Endothelial cell of umbilical vein (primary cell): ENCODE results near the gene SLC5A8. TPM values are rescaled to one million over a fixed set of nuclear protein-coding genes. Genes with fewer than 3 reads are reported as not detected.

ENCODE experiments used
- BruUV-seq: library from RNA; stranded (reverse); fragments of 400-500 nt; replicated peaks from 2 replicates; lab custom pipeline; 2021; lab: Mats Ljungman, UMichigan
- CTCF ChIA-PET: fragments of 300-600, 350-600 bp; sonication (Branson Sonifier 250); formaldehyde crosslinking; loops from one replicate; lab custom pipeline; 2021; ENCODE audit warnings: antibody characterized with exemption, inconsistent platforms; lab: Charles Lee
- POLR2A ChIA-PET: fragments of 300-600, 350-600 bp; sonication (Branson Sonifier 250); formaldehyde crosslinking; loops from one replicate; lab custom pipeline; 2021; ENCODE audit warnings: antibody characterized with exemption, inconsistent platforms; lab: Charles Lee
- DNase-seq: peaks from one replicate; pipeline ENCODE4 v3.0.0-alpha.2; 2011; ENCODE audit warnings: low read depth, low spot score
- FAIRE-seq: peaks from 2 replicates; lab custom pipeline; 2011; peaks lifted over from hg19 to GRCh38; lab: Jason Lieb, UNC
- H2AFZ ChIP-seq: 2 replicates; pipeline ENCODE4 v1.6.0; 2012; ENCODE audit warnings: low read depth, low read length, control low read depth, inconsistent platforms
- H3K27ac ChIP-seq: 2 replicates; pipeline ENCODE4 v1.5.1; 2011; ENCODE audit warnings: low read depth, mild to moderate bottlenecking, control low read depth, low read length, moderate library complexity; ENCODE audit not compliant: insufficient read depth
- H3K27me3 ChIP-seq, 2 experiments: 2 replicates each; pipeline versions ENCODE4 v1.6.0 to v1.6.1; 2011; ENCODE audit warnings: low read length in 2 of 2, mixed read lengths in 1 of 2; ENCODE audit not compliant: control insufficient read depth in 2 of 2, insufficient read depth in 2 of 2
- H3K36me3 ChIP-seq, 2 experiments: 2 replicates in 1 of 2; 3 replicates in 1 of 2; pipeline ENCODE4 v1.5.1; 2011; ENCODE audit warnings: low read length in 2 of 2, mild to moderate bottlenecking in 1 of 2, moderate library complexity in 1 of 2; ENCODE audit not compliant: control insufficient read depth in 2 of 2, insufficient read depth in 2 of 2; ENCODE audit errors: extremely low read depth in 1 of 2
- H3K4me1 ChIP-seq: 3 replicates; pipeline ENCODE4 v1.5.1; 2011; ENCODE audit warnings: mild to moderate bottlenecking, low read length; ENCODE audit not compliant: control insufficient read depth, insufficient read depth; ENCODE audit errors: extremely low read depth
- H3K4me2 ChIP-seq: 2 replicates; pipeline ENCODE4 v1.6.1; 2011; ENCODE audit warnings: low read length, control low read depth, mixed read lengths; ENCODE audit not compliant: insufficient read depth
- H3K4me3 ChIP-seq, 3 experiments: fragments of 200-600 bp in 1 of 3; sonication (generic), shearing (Covaris generic) in 1 of 3; replicated peaks in 1 of 3; 2 replicates each; pipeline ENCODE4 v1.5.1; 2011 to 2016; ENCODE audit warnings: control low read depth in 3 of 3, low read length in 3 of 3, mild to moderate bottlenecking in 2 of 3, inconsistent platforms in 1 of 3, low read depth in 1 of 3, moderate library complexity in 1 of 3; ENCODE audit not compliant: insufficient read depth in 1 of 3
- H3K79me2 ChIP-seq: 2 replicates; pipeline ENCODE4 v1.6.0; 2012; ENCODE audit warnings: low read length, inconsistent platforms; ENCODE audit not compliant: control insufficient read depth, insufficient read depth
- H3K9ac ChIP-seq: replicated peaks from 2 replicates; pipeline ENCODE3; 2011; ENCODE audit warnings: low read length, control low read depth; ENCODE audit not compliant: insufficient read depth; ENCODE audit errors: extremely low read depth
- H3K9me1 ChIP-seq: replicated peaks from 3 replicates; pipeline ENCODE4 v1.6.0; 2011; ENCODE audit warnings: mild to moderate bottlenecking, low read length; ENCODE audit not compliant: control insufficient read depth, insufficient read depth; ENCODE audit errors: extremely low read depth
- H3K9me3 ChIP-seq: replicated peaks from 2 replicates; pipeline ENCODE4 v1.5.1; 2012; ENCODE audit warnings: low read length, inconsistent platforms; ENCODE audit not compliant: control insufficient read depth, insufficient read depth
- H4K20me1 ChIP-seq: replicated peaks from 2 replicates; pipeline ENCODE3; 2011; ENCODE audit warnings: mild to moderate bottlenecking, low read length; ENCODE audit not compliant: control insufficient read depth, insufficient read depth; ENCODE audit errors: extremely low read depth
- EZH2 ChIP-seq: IDR thresholded peaks from 2 replicates; pipeline ENCODE4 v1.6.1; 2012; ENCODE audit warnings: borderline replicate concordance, low read depth, mild to moderate bottlenecking, moderate library complexity, low read length, inconsistent platforms; ENCODE audit not compliant: severe bottlenecking
- FOS ChIP-seq: IDR thresholded peaks from 2 replicates; pipeline ENCODE4 v1.6.1; 2011; ENCODE audit warnings: mild to moderate bottlenecking, low read length, moderate library complexity, borderline replicate concordance; ENCODE audit not compliant: insufficient read depth
- GATA2 ChIP-seq: IDR thresholded peaks from 2 replicates; pipeline ENCODE4 v1.7.0; 2011; ENCODE audit warnings: low read depth, mild to moderate bottlenecking, moderate library complexity, mixed read lengths, low read length; ENCODE audit not compliant: insufficient read length, insufficient read depth
- JUN ChIP-seq: IDR thresholded peaks from 2 replicates; pipeline ENCODE4 v1.6.1; 2011; ENCODE audit warnings: borderline replicate concordance, low read depth; ENCODE audit not compliant: insufficient read length, insufficient read depth
- MYC ChIP-seq: IDR thresholded peaks from one replicate; pipeline ENCODE4 v1.6.1; 2011; ENCODE audit warnings: mild to moderate bottlenecking, low read depth, low read length
- POLR2A ChIP-seq: IDR thresholded peaks from 2 replicates; pipeline ENCODE4 v1.6.1; 2012; ENCODE audit warnings: low read depth, mild to moderate bottlenecking, control low read depth, low read length
- POLR2AphosphoS5 ChIP-seq: IDR thresholded peaks from 2 replicates; pipeline ENCODE4 v1.6.1; 2012; ENCODE audit warnings: low read depth, mild to moderate bottlenecking, control low read depth, low read length, moderate library complexity; ENCODE audit not compliant: insufficient read depth
- dilution Hi-C: fragments of 300-500 bp; cut with MboI; formaldehyde crosslinking; loops from one replicate; pipeline ENCODE4 v1.15.0; 2019; ENCODE audit warnings: low sequenced_read_pairs; ENCODE audit not compliant: extremely low pct_ligation_motif_present
- intact Hi-C: fragments of 100-400 bp; cut with micrococcal nuclease; formaldehyde crosslinking; loops from one replicate; pipeline ENCODE4 v1.10.0; 2022
- polyA plus RNA-seq, 4 experiments: library from polyadenylated mRNA; depleted of rRNA in 3 of 4; stranded (reverse) in 3 of 4; unstranded in 1 of 4; fragments of >200 nt; gene quantifications; 2 replicates each; pipeline versions ENCODE4 v1.2.1 to v1.2.3, GENCODE V29; 2011 to 2012; ENCODE audit warnings: missing spikeins in 1 of 4
- total RNA-seq: library from RNA; stranded (reverse); gene quantifications from 2 replicates; pipeline ENCODE4 v1.2.3, GENCODE V29; 2021
- TF ChIP-seq, protein P1 (sequence below): IDR thresholded peaks from 2 replicates; pipeline ENCODE4 v1.6.1; 2011; ENCODE audit not compliant: insufficient read depth, insufficient read length

SLC5A8 gene
- total and polyA plus RNA-seq, 2 donors (not counting 3 experiments of a cell fraction or from before 2014, with no cell fraction given), result not detected

DNA sequence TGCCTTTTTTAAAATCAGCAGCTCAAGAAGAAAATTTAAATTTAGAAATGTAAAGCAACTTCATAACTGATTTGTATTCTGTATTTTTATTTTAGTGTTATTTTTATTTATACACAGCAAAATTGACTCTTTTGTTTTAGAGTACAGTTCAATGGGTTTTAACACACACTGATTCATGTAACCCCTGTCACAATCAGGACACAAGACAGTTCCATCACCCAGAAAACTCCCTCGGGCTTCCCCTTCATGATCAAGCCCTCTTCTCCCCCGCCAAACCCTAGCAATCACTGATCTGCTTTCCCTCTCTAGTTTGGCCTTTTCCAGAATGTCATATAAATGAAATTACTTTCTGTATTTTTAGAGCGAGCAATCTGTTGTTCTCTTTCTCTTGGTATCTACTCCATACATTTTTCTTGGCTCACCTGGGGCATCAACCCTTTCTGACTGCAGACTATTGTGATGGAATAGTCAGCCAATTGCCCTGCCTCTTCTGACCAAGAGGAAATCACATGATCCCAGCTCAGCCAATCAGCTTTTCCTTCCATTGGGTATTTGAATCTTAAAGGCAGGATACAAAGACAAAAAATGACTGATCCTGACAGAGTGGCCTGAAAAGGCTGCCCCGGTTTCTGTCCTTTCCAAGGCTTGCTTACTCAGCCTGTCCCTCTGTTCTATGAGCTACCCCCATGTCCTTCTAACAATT lies 5.3 kb downstream of the SLC5A8 start:
- H3K27me3 ChIP-seq, result no peaks in the 10 kb centered on the region
- no peak overlapping the region for H3K4me2 ChIP-seq
- H3K27ac ChIP-seq, result no peak overlapping the region
- FAIRE-seq (no peak), DNase-seq (no peak)
- TF ChIP-seq POLR2AphosphoS5 (no peak), FOS (no peak), MYC (no peak), JUN (no peak), GATA2 (no peak), EZH2 (no peak), POLR2A (no peak)
- TF ChIP-seq, protein P1, sequence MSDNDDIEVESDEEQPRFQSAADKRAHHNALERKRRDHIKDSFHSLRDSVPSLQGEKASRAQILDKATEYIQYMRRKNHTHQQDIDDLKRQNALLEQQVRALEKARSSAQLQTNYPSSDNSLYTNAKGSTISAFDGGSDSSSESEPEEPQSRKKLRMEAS, result no peak
- CTCF ChIA-PET, result no interaction called here
- H3K9ac ChIP-seq, result no peak overlapping the region
- H4K20me1 ChIP-seq, result no peaks in the 10 kb centered on the region
- BruUV-seq, result no TSS peak
- intact Hi-C loops (loop anchor here (5.0 kb wide), 1 partner anchor 832 kb away; no protein-coding TSS in a partner anchor), dilution Hi-C loops (no loop called here)
- H3K4me3 ChIP-seq, result no peak overlapping the region
- no peaks in the 10 kb centered on the region for H3K79me2 ChIP-seq
- no peaks in the 10 kb centered on the region for H3K4me1 ChIP-seq
- no peaks in the 10 kb centered on the region for H3K9me3 ChIP-seq
- H3K36me3 ChIP-seq, result no peaks in the 10 kb centered on the region
- no peak overlapping the region for H2AFZ ChIP-seq
- POLR2A ChIA-PET, result no interaction called here
- H3K9me1 ChIP-seq, result no peaks in the 10 kb centered on the region
